Neural progenitor cell (in vitro differentiated cells): Measurements from ENCODE around the gene PHGDH. TPM values are rescaled to one million over a fixed set of nuclear protein-coding genes. Genes with fewer than 3 reads are reported as not detected.

ENCODE experiments used
- DNase-seq: peaks from one replicate; pipeline ENCODE4 v3.0.0-alpha.2; 2016; ENCODE audit warnings: low spot score
- H2AFZ ChIP-seq: fragments of 200-600 bp; sonication (generic); replicated peaks from 2 replicates; pipeline ENCODE4 v1.6.1; 2016; ENCODE audit warnings: antibody characterized with exemption
- H3F3A ChIP-seq: fragments of 200-600 bp; sonication (generic); 2 replicates; pipeline ENCODE4 v1.6.1; 2016; ENCODE audit warnings: antibody characterized with exemption, low read depth
- H3K27ac ChIP-seq: fragments of 200-600 bp; sonication (generic); 2 replicates; pipeline ENCODE4 v1.5.1; 2016; ENCODE audit warnings: mild to moderate bottlenecking
- H3K27me3 ChIP-seq: fragments of 200-600 bp; sonication (generic); 2 replicates; pipeline ENCODE4 v1.6.1; 2016; ENCODE audit warnings: mild to moderate bottlenecking, moderate library complexity
- H3K36me3 ChIP-seq: fragments of 200-600 bp; sonication (generic); 2 replicates; pipeline ENCODE4 v1.5.1; 2016
- H3K4me1 ChIP-seq: fragments of 200-600 bp; sonication (generic); 2 replicates; pipeline ENCODE4 v1.6.1; 2016; ENCODE audit warnings: mixed run types
- H3K4me2 ChIP-seq: fragments of 200-600 bp; sonication (generic); 2 replicates; pipeline ENCODE4 v1.6.1; 2016
- H3K4me3 ChIP-seq: fragments of 200-600 bp; sonication (generic); 2 replicates; pipeline ENCODE4 v1.5.1; 2016
- H3K79me2 ChIP-seq: fragments of 200-600 bp; sonication (generic); 2 replicates; pipeline ENCODE4 v1.6.1; 2016; ENCODE audit warnings: low read depth
- H3K9ac ChIP-seq: fragments of 200-600 bp; sonication (generic); 2 replicates; pipeline ENCODE4 v1.6.1; 2016
- H3K9me3 ChIP-seq: fragments of 200-600 bp; sonication (generic); 2 replicates; pipeline ENCODE4 v1.5.1; 2016; ENCODE audit warnings: low read depth
- H4K20me1 ChIP-seq: fragments of 200-600 bp; sonication (generic); 2 replicates; pipeline ENCODE4 v1.6.1; 2016; ENCODE audit warnings: low read depth
- H3K27ac Mint-ChIP-seq: 3 replicates; pipeline ENCODE4 v1.8.0; 2021; ENCODE audit warnings: mixed read lengths
- H3K27me3 Mint-ChIP-seq: 2 replicates; pipeline ENCODE4 v1.8.0; 2022; ENCODE audit warnings: low read depth, mild to moderate bottlenecking, inconsistent platforms, moderate library complexity, mixed read lengths; ENCODE audit not compliant: insufficient read depth
- H3K36me3 Mint-ChIP-seq: 3 replicates; pipeline ENCODE4 v1.8.0; 2021; ENCODE audit warnings: mixed read lengths
- H3K4me1 Mint-ChIP-seq: 3 replicates; pipeline ENCODE4 v1.8.0; 2021; ENCODE audit warnings: mixed read lengths
- H3K4me3 Mint-ChIP-seq: 3 replicates; pipeline ENCODE4 v1.8.0; 2021; ENCODE audit warnings: mild to moderate bottlenecking, moderate library complexity, mixed read lengths
- H3K9me3 Mint-ChIP-seq: 3 replicates; pipeline ENCODE4 v1.8.0; 2020; ENCODE audit warnings: mixed read lengths
- CTCF ChIP-seq: fragments of 200-600 bp; sonication (generic); IDR thresholded peaks from 2 replicates; pipeline ENCODE4 v1.5.1; 2017; ENCODE audit warnings: antibody characterized with exemption, mild to moderate bottlenecking
- EZH2 ChIP-seq: fragments of 200-600 bp; sonication (generic); IDR thresholded peaks from 2 replicates; pipeline ENCODE4 v1.6.1; 2017; ENCODE audit warnings: antibody characterized with exemption, mild to moderate bottlenecking, moderate library complexity
- EZH2phosphoT487 ChIP-seq: fragments of 200-600 bp; sonication (generic); IDR thresholded peaks from 2 replicates; pipeline ENCODE4 v1.6.1; 2017; ENCODE audit warnings: antibody characterized with exemption
- total RNA-seq: library from RNA; depleted of rRNA; stranded (reverse); fragments of >200 nt; gene quantifications from 2 replicates; pipeline ENCODE4 v1.2.3, GENCODE V29; 2015; ENCODE audit warnings: low replicate concordance

Gene PHGDH
- total RNA-seq, 1 donor from 2014 or later = 166 TPM

DNA sequence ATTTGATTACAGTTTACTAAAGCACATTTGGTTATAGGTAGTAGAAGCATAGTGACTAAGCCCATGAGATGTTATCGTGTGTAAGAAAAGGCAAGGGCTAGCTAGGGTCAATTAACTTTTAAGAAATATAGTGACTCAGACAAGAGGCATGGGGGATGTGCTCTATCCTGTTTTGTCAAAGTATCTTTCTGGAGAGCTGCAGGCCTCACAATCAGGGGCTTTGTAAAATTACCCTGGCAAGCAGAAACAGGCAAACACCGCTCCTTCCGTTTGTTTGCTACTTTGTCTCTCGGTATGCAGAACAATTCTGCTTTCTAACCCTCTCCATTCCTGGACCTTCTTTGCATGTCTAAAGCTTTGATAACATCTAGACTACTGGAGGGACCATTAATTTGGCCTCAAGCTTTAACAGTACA is 37.6 kb upstream of the PHGDH start:
- peak overlapping the region; percentile 94 for H2AFZ ChIP-seq
- H3K9me3 Mint-ChIP-seq = peaks cover 2% of the 10 kb centered on the region
- peak overlapping the region; percentile 54 for H3K4me3 Mint-ChIP-seq
- no peak overlapping the region for H3K27ac Mint-ChIP-seq
- peaks cover 20% of the 10 kb centered on the region for H3K4me1 Mint-ChIP-seq
- H3K4me3 ChIP-seq = no peak overlapping the region
- peaks cover 4% of the 10 kb centered on the region for H3K27me3 Mint-ChIP-seq
- H3K27ac ChIP-seq = peak overlapping the region; percentile 60
- no peaks in the 10 kb centered on the region for H3K36me3 Mint-ChIP-seq
- H3K79me2 ChIP-seq = no peaks in the 10 kb centered on the region
- no peaks in the 10 kb centered on the region for H3K36me3 ChIP-seq
- peaks cover 14% of the 10 kb centered on the region for H3K4me1 ChIP-seq
- H4K20me1 ChIP-seq = no peaks in the 10 kb centered on the region
- H3K4me2 ChIP-seq = peak overlapping the region; percentile 53
- peak; percentile 20 for DNase-seq
- peaks cover 14% of the 10 kb centered on the region for H3F3A ChIP-seq
- no peaks in the 10 kb centered on the region for H3K27me3 ChIP-seq
- TF ChIP-seq EZH2phosphoT487 = no peak
- no peak overlapping the region for H3K9ac ChIP-seq
- no peaks in the 10 kb centered on the region for H3K9me3 ChIP-seq

GRCh38 chr1:119674835-119675289 is 36.9 kb upstream of the PHGDH start:
- H3K27me3 Mint-ChIP-seq = peaks cover 4% of the 10 kb centered on the region
- no peak for TF ChIP-seq CTCF
- no peak for TF ChIP-seq EZH2
- TF ChIP-seq EZH2phosphoT487 = no peak
- H3K9ac ChIP-seq = no peak overlapping the region
- peak overlapping the region; percentile 53 for H3K4me2 ChIP-seq
- no peak overlapping the region for H3K4me3 ChIP-seq
- H3K9me3 ChIP-seq = no peaks in the 10 kb centered on the region
- H3K36me3 Mint-ChIP-seq = no peaks in the 10 kb centered on the region
- H3F3A ChIP-seq = peaks cover 14% of the 10 kb centered on the region
- H2AFZ ChIP-seq = peak overlapping the region; percentile 84
- no peaks in the 10 kb centered on the region for H4K20me1 ChIP-seq
- H3K36me3 ChIP-seq = no peaks in the 10 kb centered on the region
- H3K27ac ChIP-seq = no peak overlapping the region
- H3K27ac Mint-ChIP-seq = no peak overlapping the region
- H3K79me2 ChIP-seq = no peaks in the 10 kb centered on the region
- no peak overlapping the region for H3K4me3 Mint-ChIP-seq
- H3K9me3 Mint-ChIP-seq = peaks cover 2% of the 10 kb centered on the region
- H3K4me1 ChIP-seq = peaks cover 22% of the 10 kb centered on the region
- H3K4me1 Mint-ChIP-seq = peaks cover 24% of the 10 kb centered on the region
- H3K27me3 ChIP-seq = no peaks in the 10 kb centered on the region
- DNase-seq = no peak

GRCh38 chr1:119675349-119676345 is 36.1 kb upstream of the PHGDH start:
- H3K4me1 Mint-ChIP-seq = peaks cover 24% of the 10 kb centered on the region
- Histone ChIP-seq H3K36me3 (no peaks in the 10 kb centered on the region), H3K27me3 (no peaks in the 10 kb centered on the region), H3K4me2 (peak overlapping the region; percentile 21), H2AFZ (peak overlapping the region; percentile 84), H3F3A (peaks cover 14% of the 10 kb centered on the region), H3K27ac (no peak overlapping the region), H4K20me1 (no peaks in the 10 kb centered on the region), H3K4me1 (peaks cover 22% of the 10 kb centered on the region), H3K9me3 (no peaks in the 10 kb centered on the region), H3K9ac (no peak overlapping the region), H3K4me3 (peak overlapping the region; percentile 27), H3K79me2 (no peaks in the 10 kb centered on the region)
- H3K4me3 Mint-ChIP-seq = peak overlapping the region; percentile 79
- TF ChIP-seq EZH2phosphoT487 (no peak), CTCF (peak; percentile 90)
- H3K27ac Mint-ChIP-seq = no peak overlapping the region
- peaks cover 4% of the 10 kb centered on the region for H3K27me3 Mint-ChIP-seq
- no peaks in the 10 kb centered on the region for H3K36me3 Mint-ChIP-seq
- H3K9me3 Mint-ChIP-seq = peaks cover 2% of the 10 kb centered on the region
- peak; percentile 81 for DNase-seq
